HCT116 (cell line): Measurements from ENCODE around the gene RPL13. TPM values are rescaled to one million over a fixed set of nuclear protein-coding genes. Genes with fewer than 3 reads are reported as not detected.

Experiments used
- ATAC-seq: fragments of 200-7000 bp; cut with Tn5 transposase; 2 replicates; pipeline ENCODE4 v1.9.1; 2020; ENCODE audit warnings: mild to moderate bottlenecking, moderate library complexity
- BruUV-seq: library from RNA; stranded (reverse); fragments of 400-500 nt; replicated peaks from 2 replicates; lab custom pipeline; 2021; lab: Mats Ljungman, UMichigan
- CTCF ChIA-PET: fragments of 300-600 bp; sonication (Branson Sonifier 250); formaldehyde crosslinking; loops from one replicate; lab custom pipeline; 2021; ENCODE audit warnings: antibody characterized with exemption; lab: Charles Lee
- POLR2A ChIA-PET: fragments of 300-600, 350-600 bp; sonication (Branson Sonifier 250); formaldehyde crosslinking; loops from one replicate; lab custom pipeline; 2021; ENCODE audit warnings: antibody characterized with exemption; lab: Charles Lee
- RAD21 ChIA-PET, 2 experiments: fragments of 300-600 bp; sonication (Branson Sonifier 250); formaldehyde crosslinking; loops; one replicate each; lab custom pipeline; 2023; ENCODE audit warnings: low total read pairs in 2 of 2; ENCODE audit not compliant: uncharacterized antibody in 2 of 2, unreplicated experiment in 2 of 2, low non-redundant PET in 1 of 2; lab: Charles Lee
- DNase-seq: peaks from one replicate; pipeline ENCODE4 v3.0.0-alpha.2; 2010; ENCODE audit warnings: low read depth, low spot score
- H2AFZ ChIP-seq: fragments of 200-600 bp; shearing (Covaris generic), sonication (generic); 2 replicates; pipeline ENCODE4 v1.6.1; 2017; ENCODE audit warnings: low read depth, mixed run types, mixed read lengths, antibody characterized with exemption, low read length; ENCODE audit not compliant: poor library complexity, severe bottlenecking
- H3K27ac ChIP-seq: 2 replicates; pipeline ENCODE4 v1.5.1; 2012; ENCODE audit warnings: low read depth, low read length
- H3K27me3 ChIP-seq: fragments of 200-600 bp; sonication (generic); 2 replicates; pipeline ENCODE4 v1.6.1; 2016; ENCODE audit warnings: mixed run types, low read length, mixed read lengths; ENCODE audit not compliant: insufficient read depth
- H3K36me3 ChIP-seq, 2 experiments: fragments of 200-500 bp in 1 of 2; fragments of 200-600 bp in 1 of 2; sonication (Bioruptor generic) in 1 of 2; sonication (generic) in 1 of 2; 2 replicates each; pipeline versions ENCODE4 v1.5.1 to v1.6.1; 2014 to 2016; ENCODE audit warnings: low read length in 2 of 2, inconsistent platforms in 1 of 2, mixed read lengths in 1 of 2, mixed run types in 1 of 2; ENCODE audit not compliant: insufficient read depth in 2 of 2, control insufficient read depth in 1 of 2
- H3K4me1 ChIP-seq, 2 experiments: fragments of 200-600 bp in 1 of 2; sonication (generic) in 1 of 2; 2 replicates each; pipeline versions ENCODE4 v1.5.1 to v1.6.1; 2012 to 2017; ENCODE audit warnings: low read length in 2 of 2, inconsistent platforms in 1 of 2, mild to moderate bottlenecking in 1 of 2, mixed read lengths in 1 of 2, mixed run types in 1 of 2, moderate library complexity in 1 of 2; ENCODE audit not compliant: insufficient read depth in 2 of 2, control insufficient read depth in 1 of 2
- H3K4me2 ChIP-seq: fragments of 200-600 bp; sonication (generic); 2 replicates; pipeline ENCODE4 v1.6.1; 2017; ENCODE audit warnings: mixed run types, low read length, mixed read lengths
- H3K4me3 ChIP-seq, 2 experiments: fragments of 200-600 bp in 1 of 2; sonication (generic) in 1 of 2; replicated peaks in 1 of 2; 2 replicates each; pipeline ENCODE4 v1.5.1; 2011 to 2016; ENCODE audit warnings: low read length in 2 of 2, control low read depth in 1 of 2, low read depth in 1 of 2, mild to moderate bottlenecking in 1 of 2, mixed read lengths in 1 of 2, mixed run types in 1 of 2
- H3K79me2 ChIP-seq: fragments of 200-600 bp; sonication (generic); 2 replicates; pipeline ENCODE4 v1.6.1; 2017; ENCODE audit warnings: mild to moderate bottlenecking, mixed run types, low read length, moderate library complexity, mixed read lengths; ENCODE audit not compliant: insufficient read depth
- H3K9ac ChIP-seq: fragments of 200-600 bp; sonication (generic); 2 replicates; pipeline ENCODE4 v1.6.1; 2016; ENCODE audit warnings: low read length, mixed read lengths
- H3K9me2 ChIP-seq: fragments of 200-600 bp; sonication (generic), shearing (Covaris generic); 2 replicates; pipeline ENCODE4 v1.6.1; 2017; ENCODE audit warnings: mixed run types, mild to moderate bottlenecking, moderate library complexity; ENCODE audit not compliant: insufficient read depth
- H3K9me3 ChIP-seq, 2 experiments: fragments of 200-500 bp in 1 of 2; fragments of 200-600 bp in 1 of 2; sonication (Bioruptor generic) in 1 of 2; sonication (generic) in 1 of 2; 2 replicates each; pipeline ENCODE4 v1.6.1; 2014 to 2017; ENCODE audit warnings: low read length in 2 of 2, mixed read lengths in 2 of 2, inconsistent platforms in 1 of 2, low read depth in 1 of 2, mild to moderate bottlenecking in 1 of 2, mixed run types in 1 of 2, moderate library complexity in 1 of 2; ENCODE audit not compliant: control insufficient read depth in 1 of 2, insufficient read depth in 1 of 2
- H4K20me1 ChIP-seq: fragments of 200-600 bp; sonication (generic), shearing (Covaris generic); 2 replicates; pipeline ENCODE4 v1.6.1; 2017; ENCODE audit warnings: mixed run types, mild to moderate bottlenecking, moderate library complexity; ENCODE audit not compliant: insufficient read depth
- CEBPB ChIP-seq: IDR thresholded peaks from 2 replicates; pipeline ENCODE4 v1.6.1; 2012; ENCODE audit warnings: low read depth
- ELF1 ChIP-seq: IDR thresholded peaks from 2 replicates; pipeline ENCODE4 v1.6.1; 2012; ENCODE audit warnings: low read depth, borderline replicate concordance
- EZH2 ChIP-seq: fragments of 200-600 bp; sonication (generic); IDR thresholded peaks from 2 replicates; pipeline ENCODE4 v1.6.1; 2017; ENCODE audit warnings: antibody characterized with exemption, mixed run types
- FOSL1 ChIP-seq: IDR thresholded peaks from 2 replicates; pipeline ENCODE4 v1.6.1; 2012; ENCODE audit warnings: low read depth
- JUND ChIP-seq: IDR thresholded peaks from 2 replicates; pipeline ENCODE4 v1.6.1; 2012
- POLR2A ChIP-seq: IDR thresholded peaks from 2 replicates; pipeline ENCODE4 v1.7.0; 2011; ENCODE audit warnings: borderline replicate concordance; ENCODE audit not compliant: insufficient read depth, insufficient read length; ENCODE audit errors: extremely low read depth
- POLR2AphosphoS5 ChIP-seq: IDR thresholded peaks from 2 replicates; pipeline ENCODE4 v1.6.1; 2011; ENCODE audit warnings: mild to moderate bottlenecking, low read depth, low read length, moderate library complexity
- RAD21 ChIP-seq: IDR thresholded peaks from 2 replicates; pipeline ENCODE4 v1.6.1; 2012; ENCODE audit warnings: low read depth, mild to moderate bottlenecking
- REST ChIP-seq: IDR thresholded peaks from 2 replicates; pipeline ENCODE4 v1.6.1; 2012; ENCODE audit warnings: low read depth
- SIN3A ChIP-seq: IDR thresholded peaks from 2 replicates; pipeline ENCODE4 v1.6.1; 2012; ENCODE audit warnings: low read depth
- SP1 ChIP-seq: IDR thresholded peaks from 2 replicates; pipeline ENCODE4 v1.6.1; 2012; ENCODE audit warnings: low read depth
- intact Hi-C: fragments of 100-400 bp; cut with micrococcal nuclease; formaldehyde crosslinking; loops from 2 replicates; pipeline ENCODE4 v1.10.0; 2022
- total RNA-seq: library from RNA; stranded (reverse); gene quantifications from one replicate; pipeline ENCODE4 v1.2.1, GENCODE V29; 2021; ENCODE audit not compliant: unreplicated experiment

RPL13 gene
- total RNA-seq, 1 experiment from 2014 or later: 4,404 TPM

GRCh38 chr16:89537549-89537925, 22.9 kb upstream of the RPL13 start:
- intact Hi-C loops: no loop called here
- no peak for DNase-seq
- Histone ChIP-seq H3K9me2 (no peaks in the 10 kb centered on the region), H3K79me2 (peaks cover 10% of the 10 kb centered on the region; the same call in 1 of the 2 replicates), H4K20me1 (no peaks in the 10 kb centered on the region), H3K27ac (no peak overlapping the region), H3K36me3 (peaks cover 41 to 45% of the 10 kb centered on the region in 2 experiments), H2AFZ (no peak overlapping the region)
- POLR2A ChIA-PET: no interaction called here
- BruUV-seq: no TSS peak
- RAD21 ChIA-PET: no interaction called here
- no peak for TF ChIP-seq RAD21
- no peak for TF ChIP-seq EZH2
- no peak for TF ChIP-seq ELF1
- no peak for TF ChIP-seq SP1
- TF ChIP-seq POLR2A: no peak
- no peak for TF ChIP-seq JUND
- no peak for TF ChIP-seq POLR2AphosphoS5
- TF ChIP-seq FOSL1: no peak
- TF ChIP-seq SIN3A: no peak
- no peak for TF ChIP-seq CEBPB
- no peak for TF ChIP-seq REST
- TF ChIP-seq, all 23 proteins: peak for 0
- H3K27me3 ChIP-seq: no peaks in the 10 kb centered on the region
- H3K9ac ChIP-seq: no peak overlapping the region
- H3K9me3 ChIP-seq: no peaks in the 10 kb centered on the region
- ATAC-seq: no peak
- no peak overlapping the region for H3K4me3 ChIP-seq
- CTCF ChIA-PET: no interaction called here
- no peaks in the 10 kb centered on the region for H3K4me1 ChIP-seq
- H3K4me2 ChIP-seq: no peak overlapping the region
